Lung (tissue), 12 donors: Measurements from ENCODE around the gene SLC2A10. TPM values are rescaled to one million over a fixed set of nuclear protein-coding genes. Genes with fewer than 3 reads are reported as not detected.

Experiments used
- ATAC-seq: fragments of 200-7000 bp; cut with Tn5 transposase; one replicate; pipeline ENCODE4 v1.9.1; 2020; ENCODE audit warnings: moderate number of reproducible peaks; ENCODE audit not compliant: insufficient read depth, low FRiP score
- DNase-seq, 3 donors: peaks; one replicate each; pipeline ENCODE4 v3.0.0-alpha.2; 2013 to 2017
- H3K27ac ChIP-seq, 2 donors: one replicate each; pipeline ENCODE4 v1.5.1; 2013; ENCODE audit warnings: mild to moderate bottlenecking in 2 of 2, moderate library complexity in 2 of 2, control low read depth in 1 of 2, inconsistent platforms in 1 of 2, low read depth in 1 of 2, low read length in 1 of 2
- H3K27me3 ChIP-seq, 3 donors: one replicate each; pipeline ENCODE4 v1.5.1; 2013; ENCODE audit warnings: low read length in 2 of 3; ENCODE audit not compliant: control insufficient read depth in 3 of 3, insufficient read depth in 3 of 3
- H3K36me3 ChIP-seq, 4 donors: one replicate each; pipeline ENCODE4 v1.5.1; 2013; ENCODE audit warnings: low read length in 4 of 4, mild to moderate bottlenecking in 1 of 4, moderate library complexity in 1 of 4; ENCODE audit not compliant: control insufficient read depth in 4 of 4, insufficient read depth in 4 of 4
- H3K4me1 ChIP-seq, 5 donors: one replicate each; pipeline ENCODE4 v1.5.1; 2013; ENCODE audit warnings: low read length in 5 of 5, mild to moderate bottlenecking in 2 of 5, moderate library complexity in 1 of 5; ENCODE audit not compliant: control insufficient read depth in 5 of 5, insufficient read depth in 5 of 5
- H3K4me3 ChIP-seq: one replicate; pipeline ENCODE4 v1.5.1; 2013; ENCODE audit warnings: mild to moderate bottlenecking, control low read depth, moderate library complexity
- H3K9ac ChIP-seq, 2 donors: one replicate each; pipeline ENCODE4 v1.5.1; 2013; ENCODE audit warnings: low read length in 2 of 2, control low read depth in 1 of 2; ENCODE audit not compliant: insufficient read depth in 1 of 2
- H3K9me3 ChIP-seq, 4 donors: one replicate each; pipeline ENCODE4 v1.5.1; 2013; ENCODE audit warnings: low read length in 3 of 4, mild to moderate bottlenecking in 1 of 4, moderate library complexity in 1 of 4; ENCODE audit not compliant: control insufficient read depth in 4 of 4, insufficient read depth in 3 of 4
- CTCF ChIP-seq: IDR thresholded peaks from 2 replicates; pipeline ENCODE4 v1.5.1; 2012; ENCODE audit warnings: mild to moderate bottlenecking; ENCODE audit errors: control extremely low read depth, extremely low read depth
- WGBS, 2 donors: extraction: QIAGEN DNeasy Blood & Tissue Kit; methylation state at CpG; one replicate each; pipeline ENCODE4 v1.1.7; 2013; 5-methylcytosine and 5-hydroxymethylcytosine counted together
- polyA plus RNA-seq, 2 donors: library from polyadenylated mRNA; stranded (reverse); fragments of 200-250 nt; gene quantifications; one replicate each; pipeline ENCODE4 v1.2.1, GENCODE V29; 2013
- total RNA-seq, 2 donors: library from RNA; depleted of rRNA in 1 of 2; stranded (reverse); fragments of >200 nt in 1 of 2; gene quantifications; one replicate each; pipeline ENCODE4 v1.2.1, GENCODE V29; 2014 to 2021
- donor health status: control.
- donor health status: control.
- donor health status: Bipolar disorder and iron deficiency.
- donor health status: healthy.
- donor health status: DM: yes; HTN: yes; CAD: no.

Gene SLC2A10
- total and polyA plus RNA-seq, 4 donors: 7.4 to 20.6 (median 12.1) TPM

GRCh38 chr20:46680684-46681031 lies 28.8 kb upstream of the SLC2A10 start:
- DNase-seq: no peak
- 98% methylated on average over 2 of the region's 2 CpGs for WGBS, 2 donors
- ATAC-seq: no peak
- no peaks in the 10 kb centered on the region for H3K27me3 ChIP-seq
- no peak overlapping the region for H3K9ac ChIP-seq
- no peak overlapping the region for H3K4me3 ChIP-seq
- TF ChIP-seq CTCF: no peak
- H3K9me3 ChIP-seq: no peaks in the 10 kb centered on the region
- peaks cover 4 to 22% (median 6%) of the 10 kb centered on the region in 5 donors for H3K4me1 ChIP-seq
- H3K36me3 ChIP-seq: peaks cover 0 to 4% (median 3%) of the 10 kb centered on the region in 4 donors
- no peak overlapping the region for H3K27ac ChIP-seq

GRCh38 chr20:46681032-46681854 lies 28.2 kb upstream of the SLC2A10 start:
- no peak overlapping the region for H3K27ac ChIP-seq
- DNase-seq (peak; percentile 68 to 81 (median 77)), ATAC-seq (peak; percentile 48)
- peaks cover under 1 to 7% (median 4%) of the 10 kb centered on the region in 4 donors for H3K36me3 ChIP-seq
- H3K27me3 ChIP-seq: no peaks in the 10 kb centered on the region
- no peak overlapping the region for H3K4me3 ChIP-seq
- peaks cover 4 to 22% (median 6%) of the 10 kb centered on the region in 5 donors for H3K4me1 ChIP-seq
- peak; percentile 74 for TF ChIP-seq CTCF
- 50 to 53% methylated on average over 14 of the region's 14 CpGs for WGBS, 2 donors
- H3K9ac ChIP-seq: no peak overlapping the region
- H3K9me3 ChIP-seq: no peaks in the 10 kb centered on the region

- Histone ChIP-seq H3K4me3 (no peak overlapping the region), H3K9me3 (no peaks in the 10 kb centered on the region), H3K36me3 (peaks cover 3 to 9% (median 6%) of the 10 kb centered on the region in 4 donors), H3K4me1 (peaks cover 4 to 22% (median 6%) of the 10 kb centered on the region in 5 donors), H3K27me3 (no peaks in the 10 kb centered on the region), H3K27ac (no peak overlapping the region), H3K9ac (peak overlapping the region in 1 of 2 donors; percentile 79)
- DNase-seq: no peak
- no peak for ATAC-seq
- TF ChIP-seq CTCF: no peak
- WGBS, 2 donors: 88 to 89% methylated on average over 9 of the region's 9 CpGs
Measured at GRCh38 chr20:46682063-46682821, 27.2 kb upstream of the SLC2A10 start.
